NCI-H128 (cell line): ENCODE data around the gene RUNX2.

ENCODE experiments used
- DNase-seq: peaks from one replicate; lab custom pipeline; 2025; ENCODE audit not compliant: unreplicated experiment; lab: John Stamatoyannopoulos, UW

The RUNX2 gene

GRCh38 chr6:45351076-45351475, 22.9 kb downstream of the RUNX2 start:
- no peak for DNase-seq

- DNase-seq: no peak
These were observed 23.5 kb downstream of the RUNX2 start for GRCh38 chr6:45351667-45352066.

GRCh38 chr6:45353654-45354053, 25.5 kb downstream of the RUNX2 start:
- DNase-seq: no peak

- no peak for DNase-seq
These were observed 36.3 kb downstream of the RUNX2 start for GRCh38 chr6:45364466-45364865.

GRCh38 chr6:45365036-45365435, 36.9 kb downstream of the RUNX2 start:
- DNase-seq: no peak

DNA sequence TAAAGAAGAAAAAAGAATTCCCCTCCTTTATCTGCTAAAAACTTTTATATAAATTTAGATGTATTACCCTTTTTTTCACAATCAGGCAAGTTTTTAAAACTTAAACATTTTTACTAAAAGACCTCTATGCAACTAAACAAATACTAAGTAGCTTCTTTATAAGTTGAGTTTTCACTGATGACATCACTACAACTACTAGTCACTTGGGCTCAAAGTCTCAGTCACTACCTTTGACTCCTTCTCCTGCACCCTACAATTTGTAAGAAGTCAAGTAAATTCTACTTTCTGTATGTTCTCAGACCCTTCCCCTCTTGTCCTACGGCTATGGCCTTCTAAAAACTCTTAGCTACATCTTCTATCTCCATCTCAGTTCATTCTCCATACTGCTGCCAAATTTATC, 38.4 kb downstream of the RUNX2 start:
- no peak for DNase-seq

- DNase-seq: no peak
These were observed 39.9 kb downstream of the RUNX2 start for GRCh38 chr6:45367999-45368398.

GRCh38 chr6:45369870-45370269, 41.7 kb downstream of the RUNX2 start:
- DNase-seq: no peak

GRCh38 chr6:45371924-45372573, 43.9 kb downstream of the RUNX2 start:
- no peak for DNase-seq

GRCh38 chr6:45375449-45375848, 47.3 kb downstream of the RUNX2 start:
- DNase-seq: no peak

GRCh38 chr6:45376310-45377042, 48.3 kb downstream of the RUNX2 start:
- no peak for DNase-seq

GRCh38 chr6:45377043-45377553, 49.0 kb downstream of the RUNX2 start:
- DNase-seq: no peak

GRCh38 chr6:45377554-45378333, 49.6 kb downstream of the RUNX2 start, which contains the start of gene SUPT3H:
Gene SUPT3H (minus strand): TSS chr6:45377934.
- peak; percentile 76 for DNase-seq

DNA sequence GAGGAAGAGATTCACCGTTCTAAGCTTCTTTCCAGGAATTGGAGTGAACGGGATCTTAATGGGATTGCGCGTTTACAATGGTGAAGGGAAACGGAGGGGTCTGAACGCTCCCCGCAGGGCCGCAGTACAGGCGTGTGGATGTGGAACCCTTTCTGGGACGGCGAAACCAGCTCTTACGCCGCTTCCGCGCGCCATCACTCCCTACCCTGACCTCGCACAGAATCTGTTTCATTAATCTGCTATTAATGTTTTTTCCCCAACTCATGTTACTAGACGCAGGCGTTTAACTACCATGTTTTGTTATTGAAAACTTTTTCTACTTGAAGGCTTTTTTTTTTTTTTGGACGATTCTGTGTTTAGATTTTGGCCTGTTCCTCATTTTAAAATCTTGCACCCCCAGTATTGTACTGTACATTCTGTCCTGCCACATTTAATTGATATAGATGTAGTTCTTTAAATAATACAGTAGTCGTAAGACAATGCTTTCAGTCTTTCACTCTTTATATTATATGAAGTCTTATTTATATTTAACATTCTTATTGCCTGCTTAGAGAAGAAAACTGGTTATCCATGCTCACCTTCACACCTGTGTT, 50.3 kb downstream of the RUNX2 start:
- no peak for DNase-seq

DNA sequence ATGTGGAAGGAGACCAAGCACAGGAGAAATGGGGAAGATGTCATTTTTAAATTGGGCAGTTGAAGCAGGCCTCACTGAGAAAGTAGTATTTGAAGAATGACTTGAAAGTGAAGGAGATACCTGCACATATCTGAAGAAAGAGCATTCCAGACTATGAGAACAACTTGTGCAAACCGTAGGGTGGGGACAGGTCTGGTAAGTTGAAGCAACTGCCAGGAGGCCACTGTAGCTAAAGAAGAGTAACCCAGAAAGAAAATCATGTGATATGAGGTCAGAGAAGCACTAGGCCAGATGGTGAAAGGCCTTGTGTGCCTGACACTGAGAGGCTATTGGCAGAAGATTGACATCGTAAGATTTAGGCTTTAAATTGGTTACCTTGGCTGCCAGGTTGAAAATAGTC, 54.3 kb downstream of the RUNX2 start:
- DNase-seq: no peak

- no peak for DNase-seq
These were observed 58.4 kb downstream of the RUNX2 start for GRCh38 chr6:45386501-45386900.

DNA sequence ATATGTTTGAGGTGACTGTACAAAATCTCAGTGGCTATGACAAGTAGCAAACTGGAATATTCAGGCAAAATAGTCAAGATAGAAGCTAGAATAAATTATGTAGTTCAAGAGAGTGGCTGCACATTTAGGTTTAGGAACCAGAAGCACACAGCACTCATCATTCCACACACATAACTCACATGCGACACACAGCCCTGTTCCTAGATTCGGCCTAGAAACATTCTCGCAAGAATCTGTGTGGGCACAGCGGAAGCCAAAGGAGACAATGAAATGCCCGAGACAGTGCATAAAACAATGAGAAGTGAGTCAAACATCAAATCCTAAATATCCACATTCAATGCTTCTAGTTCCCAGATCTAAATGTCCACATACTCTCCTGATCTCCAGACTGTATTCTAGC, 59.1 kb downstream of the RUNX2 start:
- DNase-seq: no peak

- DNase-seq: no peak
These were observed 60.2 kb downstream of the RUNX2 start for GRCh38 chr6:45388328-45388727.

- no peak for DNase-seq
These were observed 66.5 kb downstream of the RUNX2 start for GRCh38 chr6:45394586-45395095.

DNA sequence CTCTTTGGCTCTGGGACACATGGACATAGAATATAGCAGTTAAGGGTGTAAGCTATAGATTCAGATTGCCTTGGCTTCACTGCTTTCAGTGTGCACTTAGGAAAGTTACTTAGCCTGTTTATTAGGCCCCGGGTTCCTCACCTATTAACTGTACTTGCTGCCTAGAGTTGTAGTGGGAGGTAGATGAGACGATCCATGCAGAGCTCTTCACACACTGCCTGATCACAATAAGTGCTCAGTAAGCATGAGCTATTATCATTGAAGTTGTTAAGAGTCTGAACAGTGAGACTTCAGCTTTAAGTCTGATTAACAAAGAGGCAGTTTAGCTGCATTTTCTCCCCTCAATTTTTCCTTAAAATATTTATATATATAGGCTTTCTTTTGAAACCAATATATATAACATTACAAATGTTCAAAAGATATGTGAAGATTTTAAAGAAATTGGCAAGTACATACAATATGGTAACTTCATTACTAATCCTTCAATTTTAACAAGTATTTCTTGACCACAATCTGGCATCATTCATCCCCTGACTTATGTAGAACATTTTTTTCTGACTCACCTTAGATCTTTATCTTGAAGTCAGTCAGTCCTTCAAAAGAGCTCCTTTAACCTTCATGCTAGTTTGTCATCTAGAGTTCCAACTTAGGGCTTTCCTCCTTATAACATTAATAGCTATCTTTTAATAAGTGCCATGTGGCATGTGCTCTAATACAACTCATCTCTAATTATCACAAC, 70.1 kb downstream of the RUNX2 start:
- no peak for DNase-seq
